ENCODE measurements around the gene KNCN.

Gene KNCN

GRCh38 chr1:46523496-46524353 is 27.7 kb downstream of the KNCN start:
- DNase-seq (ENCODE audit: low spot score), result no peak

GRCh38 chr1:46522969-46523320 is 28.5 kb downstream of the KNCN start:
- no peak for DNase-seq (ENCODE audit: low spot score)

GRCh38 chr1:46522184-46522968 is 29.1 kb downstream of the KNCN start:
- DNase-seq (ENCODE audit: low spot score), result no peak

GRCh38 chr1:46521414-46521813 is 30.0 kb downstream of the KNCN start:
- DNase-seq (ENCODE audit: low spot score), result no peak

GRCh38 chr1:46520063-46520911 is 31.2 kb downstream of the KNCN start:
- DNase-seq (ENCODE audit: low spot score), result no peak

DNA sequence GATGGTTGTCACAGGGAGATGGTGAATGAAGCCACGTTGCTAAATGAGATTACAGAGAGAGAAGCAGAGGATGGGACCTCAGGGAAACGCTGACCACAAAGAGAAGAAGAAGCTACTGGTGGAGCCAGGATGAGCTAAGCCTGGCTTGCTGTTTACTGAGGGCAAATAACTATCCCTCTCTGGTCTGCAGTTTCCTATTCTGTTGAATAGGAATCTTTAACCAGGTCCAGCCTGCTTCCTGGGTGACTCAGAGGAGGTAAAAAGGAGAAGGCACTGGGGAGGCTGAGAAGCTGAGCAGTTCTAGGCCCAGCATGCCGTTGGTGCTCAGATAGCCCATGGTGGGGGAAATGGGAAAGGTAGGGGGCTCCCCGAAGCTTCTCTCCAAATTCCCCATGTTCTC is 32.2 kb downstream of the KNCN start:
- DNase-seq (ENCODE audit: low spot score), result no peak

DNA sequence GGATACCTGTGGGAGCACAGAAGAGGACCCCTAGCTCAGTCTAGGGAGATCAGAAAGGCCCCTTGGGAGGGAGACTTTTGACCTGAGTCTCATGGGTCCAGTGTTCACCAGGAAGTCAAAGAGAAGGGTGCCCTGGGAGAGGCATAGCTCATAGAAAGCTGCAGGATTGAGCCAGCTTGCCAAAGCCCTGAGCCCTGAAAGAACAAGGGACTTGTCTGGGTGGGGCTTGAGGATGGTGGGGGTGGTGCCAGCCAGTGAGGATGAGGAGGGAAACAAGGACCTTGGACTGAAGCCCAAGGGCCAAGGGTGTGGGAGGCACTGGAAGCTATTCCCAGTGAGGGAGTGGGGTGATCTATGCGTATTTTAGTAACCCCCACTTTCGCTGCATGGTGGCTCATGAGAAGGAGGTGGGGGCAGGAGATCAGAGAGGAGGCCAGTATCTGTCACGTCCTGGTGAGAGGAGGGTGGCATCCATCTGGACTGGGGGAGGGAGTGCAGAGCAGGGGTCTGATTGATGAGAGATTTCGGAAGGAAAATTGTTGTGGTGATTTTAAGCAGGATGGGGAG is 33.4 kb downstream of the KNCN start:
- no peak for DNase-seq (ENCODE audit: low spot score)

DNA sequence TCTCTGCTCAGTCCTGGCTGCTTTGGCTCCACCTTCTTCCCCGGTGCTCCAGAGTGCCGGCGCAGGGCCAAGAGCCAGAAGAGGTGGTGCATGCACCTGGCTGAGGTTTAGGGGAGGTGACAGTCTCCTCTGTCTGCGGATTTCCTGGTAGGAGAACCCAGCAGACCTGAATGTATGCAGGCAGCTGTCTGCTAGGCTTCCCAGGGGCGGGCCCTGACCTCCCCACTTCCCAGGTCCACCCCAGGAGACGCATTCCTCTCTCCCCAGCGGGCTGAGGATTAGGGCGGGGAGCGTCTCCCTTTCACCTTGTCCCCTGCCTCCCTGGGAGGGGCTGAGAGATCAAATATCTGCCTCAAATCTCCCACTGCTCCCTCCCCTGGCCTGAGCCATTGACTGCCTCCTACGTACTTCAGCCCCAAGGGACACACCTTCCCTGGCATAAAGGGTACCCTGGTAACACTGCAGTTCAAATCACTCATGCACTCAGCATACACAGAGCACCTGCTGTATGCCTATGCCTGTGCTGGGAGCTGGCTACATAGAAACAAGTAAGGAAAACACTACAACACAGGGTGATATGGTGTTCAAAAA is 34.3 kb downstream of the KNCN start:
- DNase-seq (ENCODE audit: low spot score), result no peak

GRCh38 chr1:46516200-46516950 is 35.1 kb downstream of the KNCN start:
- no peak for DNase-seq (ENCODE audit: low spot score)

DNA sequence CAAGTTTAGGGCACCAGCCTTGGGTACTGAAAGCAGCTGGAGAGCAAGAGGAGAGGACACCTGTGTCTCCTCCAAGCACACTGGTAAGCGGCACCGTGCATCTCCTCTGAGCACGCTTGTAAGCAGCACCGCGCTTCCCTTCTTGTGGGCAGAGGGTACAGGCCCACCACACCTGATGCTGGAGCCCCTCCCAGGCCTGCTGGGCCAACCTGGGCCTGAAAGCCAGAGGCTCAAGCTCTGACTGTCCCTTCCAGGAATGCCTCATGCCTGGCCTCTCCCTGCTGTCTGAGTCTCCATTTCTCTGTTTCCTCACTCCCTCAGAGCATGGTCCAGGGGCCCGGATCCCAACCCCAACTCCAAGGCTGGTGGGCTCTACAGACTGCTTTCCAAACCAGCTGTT is 35.9 kb downstream of the KNCN start:
- no peak for DNase-seq (ENCODE audit: low spot score)

- no peak for DNase-seq (ENCODE audit: low spot score)
These were observed 37.9 kb downstream of the KNCN start for GRCh38 chr1:46513536-46513935.

GRCh38 chr1:46512792-46513190 is 38.7 kb downstream of the KNCN start:
- DNase-seq (ENCODE audit: low spot score), result no peak

DNA sequence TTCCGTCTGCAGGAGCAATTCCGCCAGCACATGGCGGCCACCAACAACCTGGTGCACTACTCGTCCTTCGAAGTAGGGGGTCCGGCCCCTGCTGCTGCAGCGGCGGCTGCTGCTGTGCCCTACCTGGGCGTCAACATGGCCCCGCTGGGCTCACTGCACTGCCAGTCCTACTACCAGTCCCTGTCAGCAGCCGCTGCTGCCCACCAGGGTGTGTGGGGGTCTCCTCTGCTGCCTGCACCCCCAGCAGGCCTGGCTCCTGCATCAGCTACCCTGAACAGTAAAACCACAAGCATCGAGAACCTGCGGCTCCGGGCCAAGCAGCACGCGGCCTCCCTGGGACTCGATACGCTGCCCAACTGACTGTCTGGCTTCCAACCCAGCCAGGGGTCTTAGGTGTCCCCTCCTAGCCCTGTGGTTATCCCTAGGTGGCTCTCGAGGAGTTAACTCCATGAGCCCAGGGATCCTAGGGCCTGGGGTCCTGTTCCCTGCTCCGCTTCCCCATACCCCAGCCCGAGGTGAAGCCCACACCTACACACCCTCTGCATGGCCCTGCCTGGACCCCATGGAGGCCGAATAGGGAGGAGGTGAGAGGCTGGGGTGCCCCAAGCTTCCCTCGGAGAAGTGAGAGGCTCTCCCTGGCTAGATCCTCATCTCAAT is 39.2 kb downstream of the KNCN start:
- no peak for DNase-seq (ENCODE audit: low spot score)

DNA sequence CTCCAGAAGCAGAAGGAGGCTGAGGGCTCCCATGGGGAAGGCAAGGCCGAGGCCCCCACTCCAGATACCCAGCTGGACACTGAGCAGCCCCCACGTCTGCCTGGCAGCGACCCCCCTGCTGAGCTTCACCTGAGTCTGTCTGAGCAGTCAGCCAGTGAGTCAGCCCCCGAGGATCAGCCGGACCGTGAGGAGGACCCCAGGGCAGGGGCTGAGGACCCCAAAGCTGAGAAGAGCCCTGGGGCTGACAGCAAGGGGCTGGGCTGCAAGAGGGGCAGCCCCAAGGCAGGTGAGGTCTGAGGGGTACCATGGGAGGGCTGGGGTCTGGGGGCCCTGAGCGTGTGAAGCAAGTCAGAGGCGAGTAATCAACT is 40.5 kb downstream of the KNCN start:
- DNase-seq (ENCODE audit: low spot score), result no peak

GRCh38 chr1:46510341-46510997 is 41.0 kb downstream of the KNCN start:
- DNase-seq (ENCODE audit: low spot score), result no peak

DNA sequence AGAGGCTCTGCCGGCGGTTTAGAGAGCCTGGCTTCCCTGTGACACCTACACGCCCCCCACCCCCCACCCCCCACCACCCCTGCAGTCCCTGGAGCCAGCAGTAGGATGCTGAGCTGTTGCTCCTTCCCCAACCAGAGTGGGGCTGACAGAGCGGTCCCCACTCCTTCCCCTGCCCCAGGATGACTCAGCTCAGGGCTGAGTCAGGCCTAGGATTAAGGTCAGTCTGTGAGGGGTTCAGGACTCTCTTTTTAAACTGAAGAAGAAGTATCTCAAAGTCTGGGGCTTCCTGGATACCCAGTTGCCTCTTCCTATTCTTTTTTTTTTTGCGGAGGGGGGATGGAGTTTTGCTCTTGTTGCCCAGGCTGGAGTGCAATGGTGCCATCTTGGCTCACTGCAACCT is 42.7 kb downstream of the KNCN start:
- DNase-seq (ENCODE audit: low spot score), result no peak

- DNase-seq (ENCODE audit: low spot score), result no peak
These were observed 44.8 kb downstream of the KNCN start for GRCh38 chr1:46506470-46507219.

DNA sequence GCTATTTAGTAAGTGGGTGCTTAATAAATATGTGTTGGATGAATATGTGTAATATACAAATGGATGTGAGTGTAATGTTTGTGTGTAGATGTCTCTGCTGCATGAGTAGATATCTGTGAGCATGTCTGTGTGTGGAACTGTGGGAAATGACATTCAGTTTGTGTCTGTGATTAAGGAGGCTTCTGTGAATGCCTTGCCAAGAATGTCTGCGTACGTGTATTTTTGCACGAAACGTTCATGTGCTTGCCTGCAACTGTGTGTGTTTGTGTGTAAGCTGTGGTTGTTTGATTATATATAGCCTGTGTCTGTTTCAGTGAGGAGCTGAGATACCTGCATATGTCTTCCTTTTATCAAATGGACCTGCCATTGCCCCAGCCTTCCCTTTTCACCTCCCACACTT is 48.0 kb downstream of the KNCN start:
- DNase-seq (ENCODE audit: low spot score), result no peak

DNA sequence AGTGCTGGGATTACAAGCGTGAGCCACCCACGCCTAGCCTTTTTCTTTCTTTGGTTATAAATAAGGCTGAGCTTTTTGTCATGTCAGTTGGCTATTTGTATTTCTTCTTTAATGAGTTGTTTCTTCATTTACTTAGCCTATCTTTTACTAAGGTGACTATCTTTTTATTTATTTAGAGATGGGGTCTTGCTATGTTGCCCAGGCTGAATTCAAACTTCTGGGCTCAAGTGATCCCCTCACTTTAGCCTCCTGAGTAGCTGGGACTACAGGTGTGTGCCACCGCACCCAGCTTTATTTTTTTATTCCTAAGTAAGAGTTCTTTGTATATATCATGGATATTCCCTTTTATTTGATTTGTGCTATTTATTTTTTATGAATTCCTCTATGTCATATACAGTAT is 49.9 kb downstream of the KNCN start:
- no peak for DNase-seq (ENCODE audit: low spot score)

Data from D341Med (cell line).